KOPT-K1 (cell line): Measurements from ENCODE around the gene SERPIND1.
"Not testable (repeated sequence)": the region's sequence is repeated elsewhere in the genome, so short reads cannot be mapped to it uniquely, and the experiment has no call there.

Experiments used
- H3K27ac ChIP-seq: fragments of 200-600 bp; sonication (generic); 2 replicates; pipeline ENCODE4 v1.5.1; 2016; ENCODE audit warnings: antibody characterized with exemption, mild to moderate bottlenecking, low read depth, low read length; ENCODE audit not compliant: poor library complexity, severe bottlenecking
- H3K36me3 ChIP-seq: fragments of 200-600 bp; sonication (generic); 2 replicates; pipeline ENCODE4 v1.5.1; 2017; ENCODE audit warnings: antibody characterized with exemption, mild to moderate bottlenecking, low read length, moderate library complexity; ENCODE audit not compliant: insufficient read depth
- H3K9me3 ChIP-seq: fragments of 200-600 bp; sonication (generic); 2 replicates; pipeline ENCODE4 v1.5.1; 2017; ENCODE audit warnings: antibody characterized with exemption, low read length, mild to moderate bottlenecking; ENCODE audit not compliant: insufficient read depth, poor library complexity, severe bottlenecking

SERPIND1 gene

GRCh38 chr22:20756846-20757245 lies 17.1 kb upstream of the SERPIND1 start:
- H3K27ac ChIP-seq = no peak overlapping the region
- H3K9me3 ChIP-seq = no peaks in the 10 kb centered on the region
- peaks cover 76% of the 10 kb centered on the region for H3K36me3 ChIP-seq

GRCh38 chr22:20758688-20759087 lies 15.2 kb upstream of the SERPIND1 start:
- Histone ChIP-seq H3K9me3 (no peaks in the 10 kb centered on the region), H3K36me3 (peaks cover 80% of the 10 kb centered on the region), H3K27ac (no peak overlapping the region)

GRCh38 chr22:20760084-20760483 lies 13.8 kb upstream of the SERPIND1 start:
- Histone ChIP-seq H3K9me3 (no peaks in the 10 kb centered on the region), H3K36me3 (peaks cover 86% of the 10 kb centered on the region), H3K27ac (no peak overlapping the region)

- H3K9me3 ChIP-seq = no peaks in the 10 kb centered on the region
- H3K36me3 ChIP-seq = peaks cover 87% of the 10 kb centered on the region
- H3K27ac ChIP-seq = no peak overlapping the region
These were observed 12.4 kb upstream of the SERPIND1 start for GRCh38 chr22:20761536-20761935.

- peaks cover 79% of the 10 kb centered on the region for H3K36me3 ChIP-seq
These were observed 11.6 kb upstream of the SERPIND1 start for GRCh38 chr22:20762233-20762796.

GRCh38 chr22:20763630-20764470 lies 10.1 kb upstream of the SERPIND1 start:
- peaks cover 70% of the 10 kb centered on the region for H3K36me3 ChIP-seq

More at GRCh38 chr22:20762233-20762796, 11.6 kb upstream of the SERPIND1 start:
- H3K27ac ChIP-seq = no peak overlapping the region
- no peaks in the 10 kb centered on the region for H3K9me3 ChIP-seq

GRCh38 chr22:20764471-20764720 lies 9.5 kb upstream of the SERPIND1 start:
- Histone ChIP-seq H3K9me3 (no peaks in the 10 kb centered on the region), H3K36me3 (peaks cover 72% of the 10 kb centered on the region), H3K27ac (no peak overlapping the region)

More at GRCh38 chr22:20763630-20764470, 10.1 kb upstream of the SERPIND1 start:
- Histone ChIP-seq H3K9me3 (no peaks in the 10 kb centered on the region), H3K27ac (no peak overlapping the region)

GRCh38 chr22:20764729-20765128 lies 9.2 kb upstream of the SERPIND1 start:
- Histone ChIP-seq H3K36me3 (peaks cover 73% of the 10 kb centered on the region), H3K27ac (no peak overlapping the region)

GRCh38 chr22:20765938-20766337 lies 8.0 kb upstream of the SERPIND1 start:
- H3K9me3 ChIP-seq = no peaks in the 10 kb centered on the region
- no peak overlapping the region for H3K27ac ChIP-seq
- H3K36me3 ChIP-seq = peaks cover 64% of the 10 kb centered on the region

More at GRCh38 chr22:20764729-20765128, 9.2 kb upstream of the SERPIND1 start:
- H3K9me3 ChIP-seq = no peaks in the 10 kb centered on the region

- no peaks in the 10 kb centered on the region for H3K9me3 ChIP-seq
- H3K36me3 ChIP-seq = peaks cover 58% of the 10 kb centered on the region
- H3K27ac ChIP-seq = no peak overlapping the region
These were observed 7.4 kb upstream of the SERPIND1 start for GRCh38 chr22:20766530-20766929.

- not testable (repeated sequence) for H3K27ac ChIP-seq, H3K9me3 ChIP-seq
- peaks cover 37% of the 10 kb centered on the region for H3K36me3 ChIP-seq
These were observed 4.5 kb upstream of the SERPIND1 start for GRCh38 chr22:20769496-20769826.

GRCh38 chr22:20771918-20772625 lies 1.8 kb upstream of the SERPIND1 start:
- Histone ChIP-seq H3K27ac (no peak overlapping the region), H3K9me3 (no peaks in the 10 kb centered on the region), H3K36me3 (peaks cover 37% of the 10 kb centered on the region)

- peaks cover 50% of the 10 kb centered on the region for H3K36me3 ChIP-seq
- H3K27ac ChIP-seq = no peak overlapping the region
- H3K9me3 ChIP-seq = no peaks in the 10 kb centered on the region
These were observed 969 bp downstream of the SERPIND1 start for GRCh38 chr22:20774882-20775281.

GRCh38 chr22:20775342-20775895 lies 1.5 kb downstream of the SERPIND1 start:
- peaks cover 52% of the 10 kb centered on the region for H3K36me3 ChIP-seq
- H3K9me3 ChIP-seq = no peaks in the 10 kb centered on the region
- H3K27ac ChIP-seq = no peak overlapping the region

- Histone ChIP-seq H3K9me3 (no peaks in the 10 kb centered on the region), H3K27ac (no peak overlapping the region), H3K36me3 (peaks cover 65% of the 10 kb centered on the region)
These were observed 2.9 kb downstream of the SERPIND1 start for GRCh38 chr22:20776624-20777405.
